GM23338 (cell line): ENCODE measurements around the gene RNF5. TPM values are rescaled to one million over a fixed set of nuclear protein-coding genes. Genes with fewer than 3 reads are reported as not detected.

Experiments used
- ATAC-seq: fragments of 200-7000 bp; cut with Tn5 transposase; 3 replicates; pipeline ENCODE4 v1.9.1; 2020
- DNase-seq: peaks from one replicate; pipeline ENCODE4 v3.0.0-alpha.2; 2015; ENCODE audit warnings: low spot score
- H2AFZ ChIP-seq: fragments of 200-600 bp; sonication (generic); 2 replicates; pipeline ENCODE4 v1.8.0; 2016; ENCODE audit warnings: antibody characterized with exemption, mild to moderate bottlenecking, moderate library complexity
- H3F3A ChIP-seq: fragments of 200-600 bp; sonication (generic); replicated peaks from 2 replicates; pipeline ENCODE4 v1.8.0; 2017; ENCODE audit warnings: antibody characterized with exemption, mixed run types, low read depth
- H3K27ac ChIP-seq: fragments of 200-600 bp; sonication (generic); 2 replicates; pipeline ENCODE4 v1.6.1; 2016; ENCODE audit warnings: low read depth
- H3K27me3 ChIP-seq: fragments of 200-600 bp; sonication (generic); 2 replicates; pipeline ENCODE4 v1.8.0; 2016; ENCODE audit warnings: mild to moderate bottlenecking, mixed run types, moderate library complexity; ENCODE audit not compliant: insufficient read depth
- H3K36me3 ChIP-seq: fragments of 200-600 bp; sonication (generic); 2 replicates; pipeline ENCODE4 v1.8.0; 2016; ENCODE audit warnings: mild to moderate bottlenecking; ENCODE audit not compliant: insufficient read depth
- H3K4me1 ChIP-seq: fragments of 200-600 bp; sonication (generic); 2 replicates; pipeline ENCODE4 v1.8.0; 2016; ENCODE audit warnings: mild to moderate bottlenecking, moderate library complexity; ENCODE audit not compliant: insufficient read depth
- H3K4me2 ChIP-seq: fragments of 200-600 bp; sonication (generic); 2 replicates; pipeline ENCODE4 v1.7.1; 2017; ENCODE audit warnings: mixed run types
- H3K4me3 ChIP-seq: fragments of 200-600 bp; sonication (generic); 2 replicates; pipeline ENCODE4 v1.6.1; 2016; ENCODE audit warnings: mixed run types
- H3K79me2 ChIP-seq: fragments of 200-600 bp; sonication (generic); replicated peaks from 2 replicates; pipeline ENCODE4 v1.8.0; 2017; ENCODE audit warnings: mild to moderate bottlenecking; ENCODE audit not compliant: insufficient read depth
- H3K9me2 ChIP-seq: fragments of 200-600 bp; sonication (generic); 2 replicates; pipeline ENCODE4 v1.8.0; 2017; ENCODE audit not compliant: insufficient read depth
- H4K20me1 ChIP-seq: fragments of 200-600 bp; sonication (generic); replicated peaks from 2 replicates; pipeline ENCODE4 v1.8.0; 2017; ENCODE audit warnings: mild to moderate bottlenecking; ENCODE audit not compliant: insufficient read depth
- H3K27ac Mint-ChIP-seq: 2 replicates; pipeline ENCODE4 v1.8.0; 2020; ENCODE audit warnings: inconsistent platforms, mild to moderate bottlenecking, moderate library complexity, mixed read lengths
- H3K27me3 Mint-ChIP-seq: 3 replicates; pipeline ENCODE4 v1.8.0; 2022; ENCODE audit warnings: low read depth, mild to moderate bottlenecking, moderate library complexity, mixed read lengths, inconsistent platforms; ENCODE audit not compliant: insufficient read depth, poor library complexity
- H3K36me3 Mint-ChIP-seq: 3 replicates; pipeline ENCODE4 v1.8.0; 2021; ENCODE audit warnings: low read depth, mild to moderate bottlenecking, inconsistent platforms, moderate library complexity, mixed read lengths
- H3K4me1 Mint-ChIP-seq: 3 replicates; pipeline ENCODE4 v1.8.0; 2020; ENCODE audit warnings: mild to moderate bottlenecking, inconsistent platforms, mixed read lengths
- H3K4me3 Mint-ChIP-seq: 3 replicates; pipeline ENCODE4 v1.8.0; 2021; ENCODE audit warnings: moderate library complexity, mild to moderate bottlenecking, inconsistent platforms, mixed read lengths
- H3K9me3 Mint-ChIP-seq: 3 replicates; pipeline ENCODE4 v1.8.0; 2020; ENCODE audit warnings: moderate library complexity, mild to moderate bottlenecking, inconsistent platforms, mixed read lengths
- CREB1 ChIP-seq: fragments of 250-450 bp; sonication (Bioruptor Pico); IDR thresholded peaks from 2 replicates; pipeline ENCODE4 v1.5.0; 2020; ENCODE audit warnings: low read depth, mild to moderate bottlenecking, moderate library complexity
- EZH2 ChIP-seq: fragments of 200-600 bp; sonication (generic); IDR thresholded peaks from one replicate; pipeline ENCODE4 v1.8.0; 2017; ENCODE audit warnings: antibody characterized with exemption, mild to moderate bottlenecking, low read depth; ENCODE audit not compliant: unreplicated experiment
- EZH2phosphoT487 ChIP-seq: fragments of 200-600 bp; sonication (generic); IDR thresholded peaks from one replicate; pipeline ENCODE4 v1.8.1; 2018; ENCODE audit warnings: antibody characterized with exemption; ENCODE audit not compliant: unreplicated experiment
- POLR2AphosphoS5 ChIP-seq: IDR thresholded peaks from 2 replicates; pipeline ENCODE4 v1.6.1; 2016; ENCODE audit warnings: antibody characterized with exemption, low read depth
- REST ChIP-seq: IDR thresholded peaks from one replicate; pipeline ENCODE4 v1.6.1; 2018; ENCODE audit warnings: antibody characterized with exemption; ENCODE audit not compliant: unreplicated experiment
- ZNF114 ChIP-seq: fragments of 250-450 bp; sonication (Bioruptor Pico); IDR thresholded peaks from 2 replicates; pipeline ENCODE4 v1.5.0; 2020; ENCODE audit warnings: mild to moderate bottlenecking, moderate library complexity
- ZNF331 ChIP-seq: fragments of 250-450 bp; sonication (Bioruptor Pico); IDR thresholded peaks from 2 replicates; pipeline ENCODE4 v1.5.0; 2020; ENCODE audit warnings: low read depth, mild to moderate bottlenecking, moderate library complexity
- polyA plus RNA-seq: library from polyadenylated mRNA; unstranded; fragments of >200 nt; fragmentation: Nextera tagmentation; extraction: Ambion mirVana; gene quantifications from 2 replicates; pipeline ENCODE4 v1.2.1, GENCODE V29; 2016
- total RNA-seq: library from RNA; depleted of rRNA; stranded (reverse); fragments of >200 nt; shearing (Covaris generic); gene quantifications from 2 replicates; pipeline ENCODE4 v1.2.3, GENCODE V29; 2014

RNF5 gene
- total and polyA plus RNA-seq, 2 experiments from 2014 or later: 119 to 164 TPM

- DNase-seq: peak; percentile 98
- H3K27me3 ChIP-seq: no peaks in the 10 kb centered on the region
- H3K27ac ChIP-seq: peak within 1 kb of the TSS; percentile 93
- peaks cover 10% of the 10 kb centered on the region; the same call in 1 of the 2 replicates for H4K20me1 ChIP-seq
- Mint-ChIP-seq H3K9me3 (no peaks in the 10 kb centered on the region), H3K4me3 (peak within 1 kb of the TSS; percentile 79), H3K4me1 (peaks cover 43% of the 10 kb centered on the region), H3K27me3 (peaks cover 19% of the 10 kb centered on the region), H3K27ac (peak within 1 kb of the TSS; percentile 91), H3K36me3 (peaks cover 31% of the 10 kb centered on the region)
- H3F3A ChIP-seq: 0 out of 2 replicates have a peak, but pooled peaks cover 7% of the 10 kb centered on the region
- H3K79me2 ChIP-seq: peaks cover 54% of the 10 kb centered on the region
- ATAC-seq: peak; percentile 66
- H3K4me3 ChIP-seq: peak within 1 kb of the TSS; percentile 79
- peaks cover 2% of the 10 kb centered on the region; the same call in 1 of the 2 replicates for H3K36me3 ChIP-seq
- H3K9me2 ChIP-seq: no peaks in the 10 kb centered on the region
- H3K4me1 ChIP-seq: peaks cover 22% of the 10 kb centered on the region
- no peak within 1 kb of the TSS for H2AFZ ChIP-seq
- TF ChIP-seq POLR2AphosphoS5 (peak; percentile 75), CREB1 (peak; percentile 48; the same call in 1 of the 2 replicates), EZH2phosphoT487 (no peak)
- peak within 1 kb of the TSS; percentile 85 for H3K4me2 ChIP-seq
Measured at GRCh38 chr6:32175711-32176475, 2.3 kb upstream of the RNF5 start, which contains the start of gene AGPAT1. AGPAT1 (minus strand) TSS chr6:32176084; CDS start chr6:32171496, 4,588 bp downstream.

DNA sequence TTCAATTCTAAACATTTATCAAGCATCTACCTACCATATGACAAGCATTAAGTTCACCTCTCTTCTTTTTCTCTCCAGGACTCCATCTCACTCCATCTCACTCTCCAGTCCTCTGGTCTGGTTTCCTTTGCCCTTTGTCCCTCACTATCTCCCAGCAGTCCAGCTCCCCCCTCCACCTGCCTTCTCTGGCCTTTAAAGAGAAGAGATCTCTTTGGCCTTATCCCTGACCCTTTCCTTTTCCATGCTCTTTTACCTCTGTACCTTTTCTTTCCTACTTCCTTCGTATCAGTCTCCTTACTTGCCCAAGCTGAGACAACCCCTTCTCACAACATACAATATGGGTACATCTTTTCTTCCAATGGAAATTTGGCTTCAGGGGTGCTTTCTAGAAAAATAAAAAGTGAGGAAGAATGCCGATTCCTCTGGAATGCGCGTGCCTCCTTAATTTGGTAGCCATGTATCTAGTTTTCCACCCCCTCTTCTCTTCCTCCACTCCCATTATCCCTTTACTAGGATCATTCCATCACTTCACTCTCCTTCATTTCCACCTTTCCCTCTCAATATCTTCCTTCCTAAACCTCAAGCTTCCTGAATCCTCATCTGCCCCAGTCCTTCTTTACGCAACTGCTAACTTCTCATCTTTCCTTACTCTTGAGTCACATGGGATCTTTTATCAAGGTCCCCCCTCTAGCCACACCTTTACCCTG, 1.6 kb upstream of the RNF5 start:
- H3K9me2 ChIP-seq: no peaks in the 10 kb centered on the region
- Mint-ChIP-seq H3K27me3 (peaks cover 19% of the 10 kb centered on the region), H3K9me3 (no peaks in the 10 kb centered on the region), H3K4me1 (peaks cover 46% of the 10 kb centered on the region), H3K36me3 (peaks cover 31% of the 10 kb centered on the region), H3K4me3 (peak overlapping the region; percentile 79), H3K27ac (peak overlapping the region; percentile 91)
- DNase-seq: no peak
- TF ChIP-seq ZNF114: no peak
- TF ChIP-seq EZH2: no peak
- no peak for TF ChIP-seq POLR2AphosphoS5
- TF ChIP-seq ZNF331 (CRISPR knock-in tag): no peak
- no peaks in the 10 kb centered on the region for H3K27me3 ChIP-seq
- peaks cover 2% of the 10 kb centered on the region; the same call in 1 of the 2 replicates for H3K36me3 ChIP-seq
- peak overlapping the region; percentile 79 for H3K4me3 ChIP-seq
- peak; percentile 1 for ATAC-seq
- H3K4me1 ChIP-seq: peaks cover 22% of the 10 kb centered on the region
- H4K20me1 ChIP-seq: peaks cover 10% of the 10 kb centered on the region; the same call in 1 of the 2 replicates
- H3K79me2 ChIP-seq: peaks cover 54% of the 10 kb centered on the region
- no peak overlapping the region for H2AFZ ChIP-seq
- 0 out of 2 replicates have a peak, but pooled peaks cover 7% of the 10 kb centered on the region for H3F3A ChIP-seq
- H3K4me2 ChIP-seq: peak overlapping the region; percentile 84
- H3K27ac ChIP-seq: peak overlapping the region; percentile 93

- peak overlapping the region; percentile 79 for H3K4me3 Mint-ChIP-seq
- Histone ChIP-seq H3K4me1 (peaks cover 22% of the 10 kb centered on the region), H2AFZ (no peak overlapping the region), H3K4me3 (peak overlapping the region; percentile 79), H4K20me1 (peaks cover 10% of the 10 kb centered on the region; the same call in 1 of the 2 replicates), H3K27me3 (no peaks in the 10 kb centered on the region), H3K9me2 (no peaks in the 10 kb centered on the region), H3K4me2 (peak overlapping the region; percentile 84), H3F3A (0 out of 2 replicates have a peak, but pooled peaks cover 7% of the 10 kb centered on the region), H3K79me2 (peaks cover 48% of the 10 kb centered on the region), H3K36me3 (peaks cover 2% of the 10 kb centered on the region; the same call in 1 of the 2 replicates), H3K27ac (peak overlapping the region; percentile 93)
- peaks cover 51% of the 10 kb centered on the region for H3K4me1 Mint-ChIP-seq
- H3K27ac Mint-ChIP-seq: peak overlapping the region; percentile 91
- DNase-seq (peak; percentile 85), ATAC-seq (peak; percentile 24)
- peaks cover 35% of the 10 kb centered on the region for H3K36me3 Mint-ChIP-seq
- no peaks in the 10 kb centered on the region for H3K9me3 Mint-ChIP-seq
- H3K27me3 Mint-ChIP-seq: peaks cover 19% of the 10 kb centered on the region
- peak; percentile 91 for TF ChIP-seq CREB1
- peak; percentile 58 for TF ChIP-seq POLR2AphosphoS5
- TF ChIP-seq REST: no peak
Measured at GRCh38 chr6:32177183-32177787, 920 bp upstream of the RNF5 start.
